HK-2 (cell line): ENCODE measurements around the gene PRR12.

Experiments used
- DNase-seq: peaks from one replicate; pipeline ENCODE4 v3.0.0-alpha.2; 2018; ENCODE audit not compliant: unreplicated experiment

The PRR12 gene

DNA sequence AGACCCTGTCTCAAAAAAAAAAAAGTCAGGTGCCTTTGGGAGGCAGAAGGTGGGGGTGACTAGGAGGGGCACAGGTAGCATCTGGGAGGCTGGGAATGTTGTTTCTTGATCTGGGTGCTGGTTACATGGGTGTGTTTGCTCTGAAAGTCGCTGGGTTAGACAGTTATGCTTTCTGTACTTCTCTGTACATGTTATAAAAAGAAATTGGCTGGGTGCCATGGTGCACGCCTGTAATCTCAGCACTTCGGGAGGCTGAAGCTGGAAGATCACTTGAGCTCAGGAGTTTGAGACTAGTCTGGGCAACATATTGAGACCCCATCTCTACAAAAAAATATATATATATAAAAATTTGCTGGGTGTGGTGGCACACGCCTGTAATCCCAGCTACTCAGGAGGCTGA lies 25.7 kb upstream of the PRR12 start:
- DNase-seq = no peak

DNA sequence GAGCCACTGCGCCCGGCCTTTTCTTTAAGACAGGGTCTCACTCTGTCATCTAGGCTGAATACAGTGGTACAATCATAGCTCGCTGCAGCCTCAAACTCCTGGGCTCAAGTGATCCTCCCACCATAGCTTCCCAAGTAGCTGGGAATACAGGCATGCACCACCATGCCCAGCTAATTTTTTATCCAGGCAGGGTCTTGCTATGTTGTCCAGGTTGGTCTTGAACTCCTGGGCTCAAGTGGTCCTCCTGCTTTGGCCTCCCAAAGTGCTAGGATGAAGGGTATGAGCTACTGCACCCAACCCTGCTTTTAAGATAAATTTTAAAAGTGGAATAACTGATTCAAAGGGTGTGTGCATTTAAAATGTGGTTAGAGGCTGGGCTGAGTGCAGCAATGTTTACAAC lies 24.7 kb upstream of the PRR12 start:
- no peak for DNase-seq

DNA sequence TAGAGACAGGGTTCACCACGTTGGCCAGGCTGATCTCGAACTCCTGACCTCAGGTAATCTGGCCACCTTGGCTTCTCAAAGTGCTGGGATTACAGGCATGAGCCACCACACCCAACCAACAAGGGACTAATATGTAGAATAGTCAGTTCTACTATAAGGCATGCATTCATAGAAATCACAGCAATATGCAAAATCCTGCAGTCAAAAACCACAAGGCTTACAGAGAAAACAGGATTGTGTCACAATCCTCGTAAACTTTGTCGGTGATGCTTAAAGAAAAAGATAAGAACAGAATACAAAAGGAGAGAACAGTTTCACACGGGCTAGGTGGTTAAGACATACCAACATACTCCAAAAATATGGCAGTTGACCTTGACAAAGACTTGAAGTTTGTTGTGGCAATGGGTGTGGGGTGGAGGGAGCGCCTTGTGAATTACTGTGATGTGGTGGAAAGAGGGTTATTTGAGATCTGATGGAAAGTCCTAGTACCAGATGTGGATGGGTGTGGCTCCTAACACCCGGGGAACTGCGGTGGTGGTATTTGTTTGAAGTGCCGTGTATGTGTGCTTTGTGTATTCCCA lies 23.0 kb upstream of the PRR12 start:
- no peak for DNase-seq

DNA sequence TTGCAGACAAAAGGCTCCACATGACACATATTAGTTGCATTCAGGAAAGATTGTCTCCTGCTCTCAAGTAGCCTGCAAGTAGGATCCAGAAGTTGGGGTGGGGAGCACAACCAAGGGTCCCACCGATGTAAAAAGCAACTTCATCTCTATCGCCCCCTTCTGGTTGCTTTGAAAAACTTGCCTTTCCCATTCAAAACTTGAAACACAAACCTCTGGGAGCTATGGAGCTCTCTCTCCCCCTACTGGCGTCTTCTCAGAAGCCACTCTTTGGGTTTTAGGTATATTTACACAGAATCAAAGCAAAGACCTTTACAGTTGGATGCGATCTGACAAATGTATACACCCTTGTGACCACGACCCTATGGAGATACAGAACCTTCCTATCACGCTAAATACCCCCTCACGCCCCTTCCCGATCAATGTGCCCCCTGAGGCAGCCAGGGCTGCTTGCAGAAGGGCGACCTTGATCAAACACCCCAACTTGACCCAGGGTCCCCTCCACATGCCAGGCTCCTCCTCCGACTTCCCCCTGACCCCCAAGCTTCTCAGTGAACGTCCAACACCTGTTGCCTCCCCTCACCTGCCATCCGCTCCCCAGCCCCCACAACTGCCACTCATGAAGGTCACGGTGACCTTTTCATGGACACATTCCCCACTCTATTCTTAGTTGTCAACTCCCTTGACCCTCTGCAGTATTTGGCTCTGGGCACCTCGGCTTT lies 20.7 kb upstream of the PRR12 start:
- peak; percentile 47 for DNase-seq

DNA sequence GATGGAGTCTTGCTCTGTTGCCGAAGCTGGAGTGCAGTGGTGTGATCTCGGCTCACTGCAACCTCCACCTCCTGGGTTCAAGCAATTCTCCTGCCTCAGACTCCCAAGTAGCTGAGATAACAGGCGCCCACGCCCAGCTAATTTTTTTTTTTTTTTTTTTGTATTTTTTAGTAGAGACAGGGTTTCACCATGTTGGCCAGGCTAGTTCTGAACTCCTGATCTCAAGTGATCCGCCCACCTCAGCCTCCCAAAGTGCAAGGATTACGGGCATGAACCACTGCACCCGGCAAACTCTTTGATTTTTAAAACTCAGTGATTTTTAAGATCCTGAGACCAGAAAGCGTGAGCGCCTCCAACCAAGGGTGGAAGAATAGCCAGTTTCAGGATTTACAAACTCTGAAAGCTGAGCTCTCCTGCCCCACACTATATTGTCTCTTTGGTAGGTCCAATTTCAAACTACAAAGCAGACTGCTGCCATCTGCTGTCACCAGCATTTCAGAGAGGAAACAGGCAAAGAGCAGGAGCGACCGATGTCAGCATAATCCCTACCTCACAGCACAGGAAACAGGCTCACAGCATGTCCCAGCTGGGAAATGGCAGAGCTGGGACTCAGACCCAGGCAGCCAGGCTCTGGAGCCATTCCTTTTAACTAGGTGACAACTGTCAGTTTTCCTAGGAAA lies 19.8 kb upstream of the PRR12 start:
- DNase-seq = no peak

DNA sequence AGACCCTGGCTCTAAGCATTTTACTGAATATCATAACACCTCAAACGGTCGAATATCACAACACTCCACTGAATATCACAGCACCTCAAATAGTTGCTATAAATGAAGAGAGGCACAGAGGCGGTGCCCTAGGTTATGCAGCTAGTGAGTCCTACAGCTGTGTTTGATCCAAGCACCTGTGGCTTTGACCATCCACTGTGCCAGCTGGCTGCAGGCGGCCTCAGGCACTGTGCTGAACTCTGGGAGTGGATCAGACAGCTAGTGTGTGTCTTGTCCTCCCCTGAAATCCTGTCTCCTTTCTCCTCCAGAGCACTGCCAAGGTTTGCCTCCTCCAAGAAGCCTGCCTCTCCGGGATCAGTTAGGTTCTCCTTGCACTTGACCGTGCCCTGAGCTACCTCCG lies 18.0 kb upstream of the PRR12 start:
- no peak for DNase-seq

DNA sequence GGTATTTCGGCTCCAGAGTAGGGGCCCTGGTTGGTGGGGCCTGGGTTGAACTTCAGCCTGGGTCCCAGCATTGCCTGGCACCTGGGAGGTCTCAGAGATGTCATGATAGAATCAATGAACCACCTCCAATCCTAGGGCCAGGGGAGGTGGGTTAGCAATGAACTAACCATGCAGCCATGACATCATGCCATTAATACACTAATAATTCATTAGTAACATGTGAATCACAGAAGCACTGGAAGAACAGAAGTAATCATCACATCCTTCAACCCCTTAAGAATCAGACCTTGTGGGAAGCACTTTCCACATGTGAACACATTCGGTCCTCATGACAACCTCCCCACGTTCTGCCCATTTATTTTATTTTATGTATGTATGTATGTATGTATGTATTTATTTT lies 17.6 kb upstream of the PRR12 start:
- no peak for DNase-seq

DNA sequence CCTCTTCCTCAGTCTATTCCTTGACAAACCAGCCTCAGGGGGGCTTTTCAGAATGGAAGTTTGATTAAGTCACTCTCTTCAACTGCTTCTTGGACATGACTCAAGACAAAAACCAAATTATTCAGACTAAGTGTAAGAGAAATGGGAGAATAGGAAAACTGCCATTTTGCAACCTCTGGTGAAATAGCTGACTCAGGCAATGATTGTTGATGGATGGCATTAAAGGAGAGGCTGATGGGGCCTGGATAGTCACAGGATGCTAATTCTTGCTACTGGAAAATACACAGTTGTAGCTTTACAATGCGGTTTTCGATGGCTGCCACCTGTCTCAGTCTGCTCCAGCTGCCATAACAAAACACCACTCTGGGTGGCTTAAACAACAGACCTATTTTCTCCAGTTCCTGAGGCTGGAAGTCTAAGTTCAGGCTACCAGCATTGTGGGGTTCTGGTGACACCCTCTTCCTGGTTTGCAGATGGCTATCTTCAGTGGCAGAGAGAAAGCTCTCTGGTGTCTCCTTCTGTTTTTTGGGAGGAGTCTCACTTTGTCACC lies 16.7 kb upstream of the PRR12 start:
- DNase-seq = no peak

DNA sequence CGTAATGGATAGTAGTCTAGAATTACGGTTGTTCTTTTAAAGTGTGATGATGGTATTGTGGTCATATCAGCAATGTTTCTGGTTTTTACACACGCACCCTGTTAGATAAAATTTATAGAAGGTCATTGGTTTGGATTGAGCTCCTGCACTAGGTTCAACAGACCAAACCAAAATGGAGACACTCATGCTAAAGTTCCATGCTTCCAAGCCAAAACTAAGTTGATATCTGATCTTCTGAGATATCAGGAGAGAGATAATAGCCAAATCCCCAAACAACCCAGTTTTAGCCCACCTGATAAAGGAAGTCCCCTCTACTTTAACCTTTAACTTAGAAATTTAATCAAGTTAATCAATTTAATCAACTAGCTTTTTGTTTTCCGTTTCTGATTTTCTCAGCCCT lies 11.8 kb upstream of the PRR12 start:
- DNase-seq = no peak

DNA sequence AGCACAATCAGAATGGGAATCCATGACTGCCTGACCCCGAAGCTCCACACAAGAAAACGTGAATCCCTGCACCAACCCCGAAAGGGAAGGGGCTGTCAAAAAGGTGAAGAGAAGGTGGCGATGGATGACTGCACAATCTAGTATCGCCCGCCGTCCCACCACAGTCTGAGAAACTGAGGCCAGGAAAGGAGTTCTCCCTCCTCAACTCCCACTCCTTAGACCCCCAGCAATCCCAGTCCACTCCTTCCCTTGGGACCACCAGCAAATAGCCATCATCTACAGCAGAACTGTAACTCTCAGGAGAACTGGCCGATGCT lies 11.1 kb upstream of the PRR12 start:
- no peak for DNase-seq

DNA sequence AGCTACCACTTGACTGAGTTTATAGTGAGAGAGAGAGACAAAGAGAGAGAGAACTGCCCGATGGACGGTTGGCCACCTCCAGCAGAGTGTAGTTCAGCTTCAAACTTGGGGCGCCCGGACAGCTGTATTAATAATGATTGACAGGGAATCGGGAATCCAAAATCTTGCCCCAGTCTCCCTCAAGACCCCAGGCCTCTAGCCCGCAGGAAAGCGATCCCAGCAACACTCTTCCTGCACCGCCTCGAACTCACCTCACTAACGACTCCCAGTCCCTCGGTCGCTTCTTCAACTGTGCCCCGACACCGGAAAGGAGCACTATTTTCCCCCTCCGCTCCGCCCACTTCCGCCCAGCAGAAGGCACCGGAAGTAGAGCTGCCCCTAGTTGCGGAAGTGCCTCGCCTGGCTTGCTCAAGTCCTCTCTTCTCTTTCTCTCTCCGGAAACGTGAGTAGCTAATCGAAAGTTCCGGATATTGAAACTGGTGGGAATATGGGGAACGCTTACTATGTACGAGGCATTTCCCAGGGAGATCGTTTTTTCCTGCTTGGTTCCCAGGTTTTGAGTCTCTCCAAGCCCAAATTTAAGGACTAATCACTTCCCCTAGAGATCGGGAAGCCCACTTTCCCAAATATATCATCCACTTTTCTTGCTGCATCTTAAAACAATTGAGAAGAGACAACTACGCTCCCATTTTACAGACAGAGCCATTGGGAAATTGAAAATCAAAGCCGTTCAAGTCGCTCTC lies 10.5 kb upstream of the PRR12 start, which contains the start of gene NOSIP:
NOSIP (minus strand) TSS at position 293 of the 743 bp plus-strand sequence. CDS start 19,865 bp downstream, outside the sequence.
- DNase-seq = peak; percentile 94

DNA sequence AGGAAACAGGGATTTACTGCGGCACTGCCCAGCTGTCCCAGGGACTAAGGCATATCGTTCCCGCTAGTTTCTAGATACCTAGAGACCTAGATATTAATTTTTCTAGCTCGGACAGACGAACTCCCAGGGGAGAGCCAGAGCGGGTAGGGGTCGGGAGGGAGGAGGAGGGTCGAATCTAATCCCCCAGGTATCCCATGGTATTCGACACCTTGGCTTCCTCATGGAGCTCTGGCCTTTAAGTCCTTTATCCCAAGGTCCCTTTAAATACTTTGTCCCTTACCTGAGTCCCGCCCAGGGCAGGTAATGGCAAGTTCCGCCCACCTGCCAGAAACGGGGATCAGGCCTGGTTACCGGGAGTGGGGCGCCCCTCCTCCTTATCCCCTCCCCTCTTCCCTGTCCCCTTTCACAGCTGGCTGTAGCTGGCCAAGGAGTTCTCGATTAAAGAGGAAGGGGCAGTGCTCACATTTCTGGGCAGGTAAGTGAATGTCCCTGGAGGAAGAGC lies 9.9 kb upstream of the PRR12 start, which contains the start of gene PRRG2:
PRRG2 (plus strand) TSS at position 310 of the 502 bp plus-strand sequence. CDS start 1,904 bp downstream, outside the sequence.
- DNase-seq = no peak

DNA sequence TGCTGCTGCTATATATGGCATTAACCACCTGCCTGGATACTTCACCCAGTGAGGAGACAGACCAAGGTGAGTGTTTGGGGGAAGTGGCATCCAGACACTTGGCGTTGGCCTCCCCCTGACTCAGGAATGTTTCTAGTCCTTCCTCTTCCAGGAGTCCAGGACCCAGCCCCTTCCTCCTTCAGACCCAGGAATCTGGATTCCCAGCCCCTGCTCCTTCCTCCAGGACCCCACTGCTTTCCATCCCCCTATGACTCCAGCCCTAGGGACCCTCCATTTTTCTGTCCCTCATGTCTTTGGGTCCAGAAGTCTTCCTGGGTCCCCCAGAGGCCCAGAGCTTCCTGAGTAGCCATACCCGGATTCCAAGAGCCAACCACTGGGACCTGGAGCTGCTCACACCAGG lies 7.7 kb upstream of the PRR12 start:
- no peak for DNase-seq

DNA sequence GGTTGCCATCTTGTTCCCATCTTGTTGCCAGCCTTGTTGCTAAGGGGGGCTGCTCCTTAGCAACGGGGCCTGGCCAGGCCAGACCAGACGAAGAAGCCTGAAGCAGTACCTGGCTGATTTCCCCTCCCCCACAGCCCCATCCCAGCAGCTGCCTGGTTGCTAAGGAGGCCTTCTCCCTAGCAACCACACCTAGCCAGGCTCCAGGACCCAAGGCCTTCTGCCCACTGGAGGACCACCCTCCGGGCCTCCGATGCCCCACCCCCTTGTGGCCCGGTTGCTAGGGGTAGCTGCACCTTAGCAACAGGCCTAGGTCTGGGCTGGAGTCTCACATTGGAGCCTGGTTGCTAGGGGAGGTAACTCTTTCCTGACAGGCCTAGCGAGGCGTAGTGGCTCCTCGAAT lies 6.0 kb upstream of the PRR12 start:
- DNase-seq = no peak

DNA sequence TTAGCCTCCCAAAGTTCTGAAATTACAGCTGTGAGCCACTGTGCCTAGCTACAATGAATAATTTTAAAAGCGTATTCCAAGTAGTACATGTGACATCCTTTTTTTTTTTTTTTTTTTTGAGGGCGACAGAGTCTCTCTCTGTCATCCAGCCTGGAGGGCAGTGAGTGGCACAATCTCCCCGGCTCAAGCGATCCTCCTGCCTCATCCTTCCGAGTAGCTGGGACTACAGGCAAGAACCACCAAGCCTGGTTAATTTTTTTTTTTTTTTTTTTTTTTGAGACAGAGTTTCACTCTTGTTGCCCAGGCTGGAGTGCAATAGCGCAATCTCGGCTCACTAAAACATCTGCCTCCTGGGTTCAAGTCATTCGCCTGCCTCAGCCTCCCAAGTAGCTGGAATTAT lies 3.8 kb upstream of the PRR12 start:
- no peak for DNase-seq

DNA sequence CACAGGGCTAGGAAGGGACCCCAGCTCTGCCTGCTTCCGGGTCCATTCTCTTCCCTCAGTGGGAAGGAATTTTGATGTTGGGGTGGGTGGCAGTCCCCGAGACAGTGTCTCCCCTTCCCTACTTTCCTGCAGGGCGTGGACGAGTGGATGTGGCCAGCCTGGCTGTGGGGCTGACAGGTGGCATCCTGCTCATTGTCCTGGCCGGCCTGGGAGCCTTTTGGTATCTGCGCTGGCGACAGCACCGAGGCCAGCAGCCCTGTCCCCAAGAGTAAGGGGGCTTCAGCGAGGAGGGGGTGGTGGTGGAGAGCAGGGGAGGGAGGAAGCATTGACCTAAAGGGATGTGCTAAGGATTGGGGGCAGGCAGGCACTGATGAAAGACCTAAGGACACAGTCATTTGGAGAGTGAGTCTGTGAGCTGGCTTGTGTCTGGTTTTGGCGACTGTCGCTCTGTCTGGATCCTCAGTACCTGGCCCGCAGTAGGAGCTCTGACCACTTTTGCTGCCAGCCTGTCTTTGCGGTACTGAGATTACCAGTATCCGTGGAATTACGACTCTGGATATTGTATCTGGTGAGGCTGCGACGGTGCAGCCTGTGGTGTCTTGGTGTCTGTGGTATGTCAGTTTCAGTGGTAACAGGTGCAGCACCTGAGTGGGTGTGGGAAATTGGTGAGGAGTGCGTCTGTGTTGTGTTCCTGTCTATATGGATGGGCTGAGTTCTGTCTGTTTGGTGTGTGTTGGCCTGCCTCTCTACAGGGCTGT lies 2.4 kb upstream of the PRR12 start:
- DNase-seq = no peak

DNA sequence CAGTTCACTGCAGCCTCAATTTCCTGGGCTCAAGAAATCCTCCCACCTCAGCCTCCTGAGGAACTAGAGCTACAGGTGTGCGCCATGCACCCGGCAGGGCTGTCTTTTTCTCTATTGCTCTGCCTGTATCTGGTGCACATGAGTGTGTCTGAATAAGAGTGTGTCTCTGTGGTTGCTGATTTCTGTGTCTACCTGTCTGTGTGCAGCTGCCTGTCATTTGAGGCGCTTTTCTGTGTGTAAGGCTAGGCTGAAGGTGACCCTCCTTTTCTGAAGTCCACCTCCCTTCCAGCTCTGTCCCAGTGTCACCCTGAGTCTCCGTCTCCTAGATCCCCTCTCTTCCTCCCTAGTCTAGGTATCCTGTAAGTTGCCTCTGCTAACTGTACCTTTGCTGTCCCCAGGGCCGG lies 1.5 kb upstream of the PRR12 start:
- no peak for DNase-seq

DNA sequence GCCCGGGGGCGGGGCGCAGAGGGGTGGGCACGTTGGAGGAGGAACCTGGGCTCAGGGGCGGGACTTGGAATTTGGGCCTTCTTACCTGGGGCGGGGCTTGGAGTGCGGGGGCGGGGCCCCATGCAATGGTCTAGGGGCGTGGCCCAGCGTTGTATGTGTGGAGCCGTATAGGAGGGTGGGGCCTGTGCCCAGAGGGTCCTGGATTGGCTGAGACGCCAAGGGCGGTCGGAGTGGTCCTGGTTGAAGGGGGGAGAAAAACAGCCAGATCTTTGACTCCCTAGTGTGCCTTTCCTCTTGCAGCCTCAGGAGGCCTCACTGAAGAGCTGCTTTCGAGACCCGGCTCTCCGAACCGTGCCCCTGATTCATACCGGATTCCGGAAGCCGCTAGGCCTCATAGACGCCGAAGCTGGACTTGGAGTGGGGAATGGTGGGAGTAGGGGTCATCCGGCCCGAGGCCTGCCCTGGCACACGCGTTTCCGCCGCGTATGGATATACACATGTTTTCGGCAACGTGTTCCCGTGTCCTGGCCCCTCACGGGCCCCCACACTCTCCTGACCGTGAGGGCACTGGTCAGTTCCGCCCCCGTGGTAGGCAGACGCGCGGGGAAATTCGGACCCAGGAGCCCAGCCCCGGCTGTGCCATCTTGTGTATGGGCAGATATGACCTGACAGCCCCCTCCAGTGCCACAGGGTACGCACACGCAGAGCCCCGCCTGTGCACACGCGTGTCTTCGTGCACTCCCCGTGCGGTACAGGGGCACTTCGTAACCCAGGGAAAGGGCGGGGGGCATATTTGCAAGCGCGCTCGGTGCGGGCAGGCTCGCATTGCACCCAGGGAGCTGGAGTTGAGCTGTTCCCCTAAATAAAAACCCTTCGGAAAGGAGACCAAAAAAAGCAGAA lies 661 bp upstream of the PRR12 start:
- peak; percentile 97 for DNase-seq

DNA sequence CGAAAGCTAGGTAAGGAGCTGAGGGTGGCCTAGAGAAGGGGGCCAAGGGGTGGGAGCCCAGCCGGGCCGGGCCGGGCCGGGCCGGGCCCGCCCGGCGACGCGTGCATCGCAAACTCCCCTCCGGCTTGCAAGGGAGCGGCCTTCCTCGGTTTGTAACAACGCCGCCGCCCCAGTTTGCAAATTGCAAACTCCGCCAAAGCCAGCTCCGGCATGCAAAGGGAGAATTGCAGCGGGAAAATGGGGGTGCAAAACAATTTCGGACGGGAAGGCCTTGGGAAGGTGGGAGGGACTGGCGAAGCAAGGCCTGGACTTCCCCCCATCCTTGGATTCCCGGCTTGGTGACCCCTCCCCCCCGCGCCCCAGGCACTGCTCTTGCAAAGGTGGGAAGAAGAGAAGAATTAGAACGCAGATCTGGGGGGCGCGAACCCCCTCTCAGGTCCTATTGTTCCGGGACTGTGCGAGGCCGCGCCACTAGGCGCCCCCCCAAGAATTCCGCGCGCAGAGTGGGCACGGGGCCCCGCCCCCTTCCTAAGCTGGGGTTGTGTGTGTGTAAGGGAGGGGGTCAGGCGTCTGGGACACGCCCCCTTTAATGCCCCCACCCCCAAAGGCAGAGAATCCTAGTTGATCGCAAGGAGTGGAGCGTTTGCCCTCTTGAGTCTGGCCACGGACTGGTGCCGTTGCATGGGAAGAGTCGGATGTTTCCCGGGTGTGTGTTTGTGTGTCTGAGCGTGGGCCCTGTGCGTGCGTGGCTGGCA lies 926 bp downstream of the PRR12 start:
- DNase-seq = peak; percentile 47
